GM12891 (cell line): ENCODE measurements around the gene DTNA.

ENCODE experiments used
- DNase-seq: peaks from one replicate; pipeline ENCODE4 v3.0.0; 2011; ENCODE audit warnings: low spot score; ENCODE audit not compliant: insufficient read length
- FAIRE-seq: peaks from 2 replicates; lab custom pipeline; 2011; peaks lifted over from hg19 to GRCh38; lab: Jason Lieb, UNC
- PAX5 ChIP-seq: IDR thresholded peaks from 2 replicates; pipeline ENCODE4 v1.6.1; 2011; ENCODE audit warnings: low read length, moderate library complexity, mild to moderate bottlenecking; ENCODE audit not compliant: insufficient read depth, severe bottlenecking
- POLR2A ChIP-seq: IDR thresholded peaks from 2 replicates; pipeline ENCODE4 v1.6.1; 2011; ENCODE audit warnings: low read depth, low read length, control low read depth
- POLR2AphosphoS5 ChIP-seq: IDR thresholded peaks from 2 replicates; pipeline ENCODE4 v1.6.1; 2011; ENCODE audit warnings: low read depth, low read length, control low read depth
- POU2F2 ChIP-seq: IDR thresholded peaks from 2 replicates; pipeline ENCODE4 v1.6.1; 2011; ENCODE audit warnings: low read depth, mild to moderate bottlenecking, control low read depth, low read length, moderate library complexity
- SPI1 ChIP-seq: IDR thresholded peaks from 2 replicates; pipeline ENCODE4 v1.6.1; 2011; ENCODE audit warnings: low read depth, low read length, control low read depth
- TAF1 ChIP-seq: IDR thresholded peaks from 2 replicates; pipeline ENCODE4 v1.6.1; 2011; ENCODE audit warnings: low read depth, low read length, control low read depth

The DTNA gene

GRCh38 chr18:34840256-34840826 lies 130.2 kb downstream of the DTNA start:
- DNase-seq = no peak
- no peak for FAIRE-seq
- TF ChIP-seq POLR2AphosphoS5 (no peak), POLR2A (no peak), SPI1 (no peak), POU2F2 (no peak), TAF1 (no peak), PAX5 (no peak)

- DNase-seq (no peak), FAIRE-seq (no peak)
- TF ChIP-seq POU2F2 (no peak), PAX5 (no peak), SPI1 (no peak)
These were observed 131.8 kb downstream of the DTNA start for GRCh38 chr18:34841891-34842290.

- DNase-seq = no peak
- FAIRE-seq = no peak
- no peak for TF ChIP-seq POU2F2
- TF ChIP-seq PAX5 = no peak
- TF ChIP-seq POLR2A = no peak
- TF ChIP-seq TAF1 = no peak
- no peak for TF ChIP-seq SPI1
These were observed 134.0 kb downstream of the DTNA start for GRCh38 chr18:34844072-34844471.

- no peak for FAIRE-seq
- no peak for DNase-seq
- TF ChIP-seq TAF1 (no peak), POLR2AphosphoS5 (no peak), PAX5 (no peak), POU2F2 (no peak), POLR2A (no peak), SPI1 (no peak)
These were observed 134.8 kb downstream of the DTNA start for GRCh38 chr18:34844732-34845459.

GRCh38 chr18:34847408-34847807 lies 137.3 kb downstream of the DTNA start:
- TF ChIP-seq POLR2AphosphoS5 (no peak), POLR2A (no peak), SPI1 (no peak), POU2F2 (no peak), PAX5 (no peak), TAF1 (no peak)
- DNase-seq = no peak
- FAIRE-seq = no peak

GRCh38 chr18:34848156-34848555 lies 138.1 kb downstream of the DTNA start:
- TF ChIP-seq SPI1 (no peak), PAX5 (no peak), TAF1 (no peak), POLR2A (no peak), POLR2AphosphoS5 (no peak), POU2F2 (no peak)
- FAIRE-seq = no peak

GRCh38 chr18:34848695-34849094 lies 138.6 kb downstream of the DTNA start:
- FAIRE-seq (no peak), DNase-seq (no peak)
- TF ChIP-seq PAX5 = no peak
- no peak for TF ChIP-seq TAF1
- no peak for TF ChIP-seq POLR2A
- no peak for TF ChIP-seq POLR2AphosphoS5
- TF ChIP-seq POU2F2 = no peak
- no peak for TF ChIP-seq SPI1

More at GRCh38 chr18:34848156-34848555, 138.1 kb downstream of the DTNA start:
- DNase-seq = no peak

- TF ChIP-seq POLR2A (no peak), TAF1 (no peak), PAX5 (no peak), POLR2AphosphoS5 (no peak), SPI1 (no peak), POU2F2 (no peak)
- FAIRE-seq (no peak), DNase-seq (no peak)
These were observed 147.2 kb downstream of the DTNA start for GRCh38 chr18:34857320-34857719.

GRCh38 chr18:34858188-34858587 lies 148.1 kb downstream of the DTNA start:
- no peak for DNase-seq
- FAIRE-seq = no peak
- TF ChIP-seq POLR2AphosphoS5 (no peak), SPI1 (no peak), PAX5 (no peak), TAF1 (no peak), POLR2A (no peak), POU2F2 (no peak)

GRCh38 chr18:34859496-34859895 lies 149.4 kb downstream of the DTNA start:
- no peak for FAIRE-seq

More at GRCh38 chr18:34859496-34859895, 149.4 kb downstream of the DTNA start:
- no peak for TF ChIP-seq POU2F2
- TF ChIP-seq POLR2AphosphoS5 = no peak
- no peak for TF ChIP-seq SPI1
- TF ChIP-seq POLR2A = no peak
- no peak for TF ChIP-seq PAX5
- TF ChIP-seq TAF1 = no peak
- DNase-seq = no peak
